ENCODE results near the gene IL19.

GRCh38 chr1:206783506-206783905 is 12.9 kb downstream of the IL19 start:
- TF ChIP-seq, protein P1, sequence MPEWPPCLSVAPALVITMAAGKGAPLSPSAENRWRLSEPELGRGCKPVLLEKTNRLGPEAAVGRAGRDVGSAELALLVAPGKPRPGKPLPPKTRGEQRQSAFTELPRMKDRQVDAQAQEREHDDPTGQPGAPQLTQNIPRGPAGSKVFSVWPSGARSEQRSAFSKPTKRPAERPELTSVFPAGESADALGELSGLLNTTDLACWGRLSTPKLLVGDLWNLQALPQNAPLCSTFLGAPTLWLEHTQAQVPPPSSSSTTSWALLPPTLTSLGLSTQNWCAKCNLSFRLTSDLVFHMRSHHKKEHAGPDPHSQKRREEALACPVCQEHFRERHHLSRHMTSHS (tag by site-specific recombination; IDR thresholded peaks at IDR 0.05) = no peak
- TF ChIP-seq, protein P2, sequence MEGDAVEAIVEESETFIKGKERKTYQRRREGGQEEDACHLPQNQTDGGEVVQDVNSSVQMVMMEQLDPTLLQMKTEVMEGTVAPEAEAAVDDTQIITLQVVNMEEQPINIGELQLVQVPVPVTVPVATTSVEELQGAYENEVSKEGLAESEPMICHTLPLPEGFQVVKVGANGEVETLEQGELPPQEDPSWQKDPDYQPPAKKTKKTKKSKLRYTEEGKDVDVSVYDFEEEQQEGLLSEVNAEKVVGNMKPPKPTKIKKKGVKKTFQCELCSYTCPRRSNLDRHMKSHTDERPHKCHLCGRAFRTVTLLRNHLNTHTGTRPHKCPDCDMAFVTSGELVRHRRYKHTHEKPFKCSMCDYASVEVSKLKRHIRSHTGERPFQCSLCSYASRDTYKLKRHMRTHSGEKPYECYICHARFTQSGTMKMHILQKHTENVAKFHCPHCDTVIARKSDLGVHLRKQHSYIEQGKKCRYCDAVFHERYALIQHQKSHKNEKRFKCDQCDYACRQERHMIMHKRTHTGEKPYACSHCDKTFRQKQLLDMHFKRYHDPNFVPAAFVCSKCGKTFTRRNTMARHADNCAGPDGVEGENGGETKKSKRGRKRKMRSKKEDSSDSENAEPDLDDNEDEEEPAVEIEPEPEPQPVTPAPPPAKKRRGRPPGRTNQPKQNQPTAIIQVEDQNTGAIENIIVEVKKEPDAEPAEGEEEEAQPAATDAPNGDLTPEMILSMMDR (tag by site-specific recombination; IDR thresholded peaks at IDR 0.05) = no peak
- TF ChIP-seq YY1 (tag by site-specific recombination; IDR thresholded peaks at IDR 0.05) (no peak), GLI4 (tag by site-specific recombination; IDR thresholded peaks at IDR 0.05) (no peak), ZNF580 (tag by site-specific recombination; IDR thresholded peaks at IDR 0.05) (no peak), TRIM28 (IDR thresholded peaks at IDR 0.05; ENCODE audit: borderline replicate concordance, low read length) (no peak), BCL6B (tag by site-specific recombination; IDR thresholded peaks at IDR 0.05) (no peak), ZNF324 (tag by site-specific recombination; IDR thresholded peaks at IDR 0.05) (no peak), ZNF184 (tag by site-specific recombination; IDR thresholded peaks at IDR 0.05) (no peak), ZNF280D (tag by site-specific recombination; IDR thresholded peaks at IDR 0.05) (no peak)
